H54 (cell line): ENCODE measurements around the gene CHAT.

ENCODE experiments used
- DNase-seq: peaks from one replicate; pipeline ENCODE4 v3.0.0; 2011; ENCODE audit warnings: low spot score, mixed read lengths; ENCODE audit not compliant: insufficient read length
- FAIRE-seq: peaks from 3 replicates; lab custom pipeline; 2011; peaks lifted over from hg19 to GRCh38; lab: Jason Lieb, UNC
- POLR2A ChIP-seq: IDR thresholded peaks from 2 replicates; pipeline ENCODE4 v1.6.1; 2011; ENCODE audit warnings: low read depth, mild to moderate bottlenecking, low read length

CHAT gene

DNA sequence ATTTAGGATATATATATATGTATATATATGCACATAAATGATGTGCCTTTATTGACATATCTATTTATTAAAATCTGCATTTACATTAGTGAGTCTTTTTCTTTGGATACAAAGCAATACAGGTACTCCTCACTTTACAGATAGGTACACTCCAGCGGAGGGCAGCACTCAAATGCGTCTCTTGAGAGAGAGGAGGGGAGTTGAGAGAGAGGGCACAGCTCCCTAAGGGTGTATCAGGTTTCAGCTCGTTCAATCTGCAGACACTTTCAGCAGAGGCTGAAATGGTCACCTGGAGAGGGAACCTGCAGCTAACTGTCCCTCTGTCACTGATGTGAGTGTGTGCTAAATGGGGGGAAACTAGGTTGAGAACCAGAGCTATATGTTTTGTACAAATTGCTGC, 87.2 kb downstream of the CHAT start:
- FAIRE-seq (no peak), DNase-seq (no peak)
- no peak for TF ChIP-seq POLR2A

DNA sequence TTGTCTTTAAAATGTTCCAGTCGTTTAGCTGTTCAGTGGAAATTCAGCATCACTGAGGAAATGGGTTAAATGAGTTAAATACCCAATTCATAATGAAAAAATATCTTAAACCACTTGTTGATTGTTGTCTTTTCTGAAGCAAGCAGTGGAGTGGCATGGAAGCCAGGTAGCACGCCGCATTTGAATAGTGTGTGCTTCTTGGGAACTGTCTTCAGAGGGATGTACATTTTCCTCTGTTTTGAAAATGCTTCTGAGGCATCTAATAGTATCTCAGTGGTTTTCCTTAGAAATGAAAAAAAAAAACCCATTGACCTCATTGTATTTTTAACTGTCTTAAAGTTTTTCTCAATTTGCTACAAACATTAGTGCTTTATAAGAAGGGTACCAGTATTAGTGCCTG, 93.7 kb downstream of the CHAT start:
- TF ChIP-seq POLR2A = no peak
- DNase-seq (no peak), FAIRE-seq (no peak)

DNA sequence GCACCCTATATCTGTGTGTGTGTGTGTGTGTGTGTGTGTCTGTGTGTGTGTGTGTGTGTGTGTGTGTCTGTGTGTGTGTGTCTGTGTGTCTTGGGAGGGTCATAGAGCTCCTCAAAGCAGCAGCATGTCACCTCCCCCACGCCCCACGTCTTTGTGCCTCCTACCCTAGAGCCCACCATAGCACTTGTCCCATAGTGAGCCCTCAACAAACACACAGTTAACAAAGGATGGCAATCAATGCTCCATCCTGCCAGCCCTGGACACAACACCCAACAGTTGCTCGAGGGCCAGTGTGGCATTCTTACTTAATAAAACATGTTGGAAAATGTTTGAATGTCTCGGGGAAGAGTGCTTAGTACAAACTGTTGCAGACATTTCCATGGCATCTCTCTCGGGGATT, 96.1 kb downstream of the CHAT start:
- no peak for DNase-seq
- FAIRE-seq = no peak
- no peak for TF ChIP-seq POLR2A

DNA sequence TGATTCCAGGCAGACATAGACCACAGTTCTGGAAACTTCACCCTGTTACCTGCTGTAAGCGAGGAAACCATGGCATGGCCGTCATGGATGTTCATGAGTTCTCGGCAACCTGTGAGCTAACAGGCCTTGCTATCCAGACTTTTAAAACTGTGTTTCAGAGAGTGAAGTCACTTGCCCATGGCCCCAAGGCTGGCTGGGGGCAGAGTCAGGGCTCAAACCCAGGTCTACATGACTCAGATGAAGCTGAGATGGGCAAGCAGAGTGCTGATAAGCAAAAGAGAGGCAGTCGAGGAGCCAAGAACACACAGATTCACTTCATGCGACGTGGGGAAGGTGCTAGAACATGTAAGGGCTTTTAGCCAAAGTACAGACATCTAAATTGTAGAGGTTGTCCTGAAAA, 97.1 kb downstream of the CHAT start:
- DNase-seq = no peak
- no peak for FAIRE-seq
- no peak for TF ChIP-seq POLR2A

DNA sequence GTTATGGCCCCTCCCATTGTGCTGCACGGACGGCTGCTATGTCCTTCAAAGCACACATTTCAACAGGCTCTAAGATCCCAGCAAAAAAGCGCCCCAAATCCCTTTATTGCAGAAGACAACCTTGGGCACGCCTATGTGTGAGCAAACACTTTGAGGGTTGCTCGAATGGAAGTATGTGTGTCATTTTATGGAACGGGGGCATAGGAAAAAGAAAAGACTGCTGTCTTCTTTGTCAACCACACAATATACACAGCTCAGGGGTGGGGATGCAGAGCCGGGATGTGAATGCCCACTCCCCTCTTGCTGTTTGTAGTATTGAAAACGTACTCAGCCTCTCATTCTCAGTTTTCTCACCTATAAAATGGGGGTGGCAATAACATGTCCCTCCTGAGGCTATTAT, 97.6 kb downstream of the CHAT start:
- no peak for FAIRE-seq
- no peak for DNase-seq
- no peak for TF ChIP-seq POLR2A

DNA sequence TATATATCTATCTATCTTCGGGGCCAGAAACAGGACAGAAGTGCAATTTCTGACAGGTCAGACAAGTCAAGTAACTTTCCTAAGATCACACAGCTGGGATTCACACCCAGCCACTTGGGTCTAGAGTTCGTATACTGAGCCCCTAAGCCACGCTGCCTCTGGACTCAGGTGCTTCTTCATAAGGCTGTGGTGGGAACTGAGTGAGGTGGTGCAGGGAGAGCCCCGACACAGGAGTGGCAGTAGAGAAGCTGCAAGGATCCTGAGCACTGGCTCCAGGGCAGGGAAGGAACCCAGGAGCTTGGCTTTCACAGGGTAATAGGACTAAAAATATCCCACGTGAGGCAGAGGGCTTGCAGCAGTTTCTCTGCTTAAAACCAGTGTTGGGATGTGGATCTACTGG, 99.4 kb downstream of the CHAT start:
- no peak for DNase-seq
- no peak for TF ChIP-seq POLR2A
- no peak for FAIRE-seq
